ENCODE data around the gene PIGQ.

Gene PIGQ

GRCh38 chr16:569445-570254 lies at the start of gene PIGQ:
TSS of gene PIGQ (plus strand) at chr16:569968. CDS start at chr16:574075, 4,107 bp downstream.
- TF ChIP-seq GATA3 (IDR thresholded peaks at IDR 0.05; ENCODE audit: low read depth, low read length) (no peak), GATA2 (IDR thresholded peaks at IDR 0.05; ENCODE audit: low read depth, low read length) (no peak)

- TF ChIP-seq GATA3 (IDR thresholded peaks at IDR 0.05; ENCODE audit: low read depth, low read length), result no peak
- TF ChIP-seq GATA2 (IDR thresholded peaks at IDR 0.05; ENCODE audit: low read depth, low read length), result no peak
Observed at GRCh38 chr16:520847-521246, 48.9 kb upstream of the PIGQ start.

GRCh38 chr16:521381-522210 lies 48.2 kb upstream of the PIGQ start:
- TF ChIP-seq GATA3 (IDR thresholded peaks at IDR 0.05; ENCODE audit: low read depth, low read length), result no peak
- TF ChIP-seq GATA2 (IDR thresholded peaks at IDR 0.05; ENCODE audit: low read depth, low read length), result no peak

GRCh38 chr16:522320-523096 lies 47.3 kb upstream of the PIGQ start:
- TF ChIP-seq GATA2 (IDR thresholded peaks at IDR 0.05; ENCODE audit: low read depth, low read length), result no peak
- TF ChIP-seq GATA3 (IDR thresholded peaks at IDR 0.05; ENCODE audit: low read depth, low read length), result no peak

- TF ChIP-seq GATA2 (IDR thresholded peaks at IDR 0.05; ENCODE audit: low read depth, low read length) (no peak), GATA3 (IDR thresholded peaks at IDR 0.05; ENCODE audit: low read depth, low read length) (no peak)
Observed at GRCh38 chr16:523097-523741, 46.5 kb upstream of the PIGQ start.

- TF ChIP-seq GATA2 (IDR thresholded peaks at IDR 0.05; ENCODE audit: low read depth, low read length) (no peak), GATA3 (IDR thresholded peaks at IDR 0.05; ENCODE audit: low read depth, low read length) (no peak)
Observed at GRCh38 chr16:524274-525040, 45.3 kb upstream of the PIGQ start.

- TF ChIP-seq GATA3 (IDR thresholded peaks at IDR 0.05; ENCODE audit: low read depth, low read length), result no peak
- no peak for TF ChIP-seq GATA2 (IDR thresholded peaks at IDR 0.05; ENCODE audit: low read depth, low read length)
Observed at GRCh38 chr16:525123-525519, 44.6 kb upstream of the PIGQ start.

- no peak for TF ChIP-seq GATA2 (IDR thresholded peaks at IDR 0.05; ENCODE audit: low read depth, low read length)
- no peak for TF ChIP-seq GATA3 (IDR thresholded peaks at IDR 0.05; ENCODE audit: low read depth, low read length)
Observed at GRCh38 chr16:525520-526180, 44.1 kb upstream of the PIGQ start.

GRCh38 chr16:526181-527014 lies 43.4 kb upstream of the PIGQ start:
- no peak for TF ChIP-seq GATA3 (IDR thresholded peaks at IDR 0.05; ENCODE audit: low read depth, low read length)
- no peak for TF ChIP-seq GATA2 (IDR thresholded peaks at IDR 0.05; ENCODE audit: low read depth, low read length)

- no peak for TF ChIP-seq GATA2 (IDR thresholded peaks at IDR 0.05; ENCODE audit: low read depth, low read length)
- TF ChIP-seq GATA3 (IDR thresholded peaks at IDR 0.05; ENCODE audit: low read depth, low read length), result no peak
Observed at GRCh38 chr16:527015-527903, 42.5 kb upstream of the PIGQ start, which contains the start of gene CAPN15. TSS of gene CAPN15 (plus strand) at chr16:527712. CDS start at chr16:546839, 19,127 bp downstream.

Data from SH-SY5Y (cell line).